Choroid plexus epithelial cell (primary cell): ENCODE data around the gene P2RX3.

Source experiments
- DNase-seq: peaks from one replicate; pipeline ENCODE4 v3.0.0-alpha.2; 2010; ENCODE audit warnings: low read depth
- H3K4me3 ChIP-seq: 2 replicates; pipeline ENCODE4 v1.5.1; 2011; ENCODE audit warnings: low read depth, mild to moderate bottlenecking, control low read depth, low read length, moderate library complexity
- CTCF ChIP-seq: conservative IDR thresholded peaks from 2 replicates; pipeline ENCODE4 v1.5.1; 2011; ENCODE audit warnings: low read depth, mild to moderate bottlenecking, control low read depth, inconsistent platforms, low read length, moderate library complexity

Gene P2RX3

GRCh38 chr11:57363131-57364080 is 25.3 kb downstream of the P2RX3 start:
- TF ChIP-seq CTCF, result no peak
- no peak overlapping the region for H3K4me3 ChIP-seq

GRCh38 chr11:57364851-57365660 is 26.9 kb downstream of the P2RX3 start:
- no peak for DNase-seq
- no peak overlapping the region for H3K4me3 ChIP-seq
- TF ChIP-seq CTCF, result no peak

More at GRCh38 chr11:57363131-57364080, 25.3 kb downstream of the P2RX3 start:
- DNase-seq, result no peak

- H3K4me3 ChIP-seq, result no peak overlapping the region
- DNase-seq, result no peak
- no peak for TF ChIP-seq CTCF
Observed at GRCh38 chr11:57368106-57368844, 30.1 kb downstream of the P2RX3 start.

GRCh38 chr11:57368845-57369232 is 30.7 kb downstream of the P2RX3 start:
- no peak for TF ChIP-seq CTCF
- DNase-seq, result no peak
- no peak overlapping the region for H3K4me3 ChIP-seq

- no peak overlapping the region for H3K4me3 ChIP-seq
- TF ChIP-seq CTCF, result no peak
- DNase-seq, result no peak
Observed at GRCh38 chr11:57370251-57370650, 32.1 kb downstream of the P2RX3 start.

- H3K4me3 ChIP-seq, result no peak overlapping the region
- DNase-seq, result no peak
- no peak for TF ChIP-seq CTCF
Observed at GRCh38 chr11:57370941-57371340, 32.8 kb downstream of the P2RX3 start.
